ENCODE data around the gene PKD1.
"Not testable (repeated sequence)": the region's sequence is repeated elsewhere in the genome, so short reads cannot be mapped to it uniquely, and the experiment has no call there.

The PKD1 gene

DNA sequence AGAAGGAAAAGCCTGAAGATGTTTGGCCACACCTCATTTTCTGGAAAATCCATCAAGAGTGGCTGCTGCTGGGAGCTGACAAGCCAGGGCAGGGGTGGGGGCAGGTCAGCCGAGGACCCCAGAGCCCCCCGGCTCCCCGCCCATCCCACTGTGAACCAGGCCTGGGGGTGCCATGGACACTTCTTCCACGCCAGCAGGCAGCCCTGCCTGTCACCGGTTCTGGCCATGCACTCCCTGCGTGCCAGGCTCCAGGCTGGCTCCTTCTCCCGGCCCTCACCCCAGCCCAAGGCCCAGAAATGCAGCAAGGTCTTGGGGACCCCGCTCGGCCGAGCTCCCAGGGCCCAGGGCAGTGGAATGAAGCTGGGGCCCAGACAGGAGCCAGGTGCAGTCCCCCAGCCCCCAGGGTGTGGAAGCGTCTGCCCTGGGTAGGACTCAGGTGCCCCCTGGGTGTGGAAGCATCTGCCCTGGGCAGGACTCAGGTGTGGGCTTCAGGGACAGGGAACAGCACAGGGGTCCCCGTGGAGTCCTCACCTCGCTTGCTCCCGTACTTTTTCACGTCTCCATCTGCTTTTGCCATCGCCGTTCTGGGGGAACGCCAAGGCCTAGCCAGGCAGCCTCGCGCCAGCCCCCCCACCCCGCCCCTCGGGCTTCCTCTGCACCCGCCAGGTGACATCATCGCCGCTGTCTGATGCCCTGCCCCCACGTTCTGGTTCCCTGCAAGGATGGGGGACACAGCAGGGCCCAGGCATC lies 12.6 kb downstream of the PKD1 start:
- DNase-seq, result not testable (repeated sequence)

GRCh38 chr16:2122429-2122828 lies 13.3 kb downstream of the PKD1 start:
- no peak for DNase-seq

DNA sequence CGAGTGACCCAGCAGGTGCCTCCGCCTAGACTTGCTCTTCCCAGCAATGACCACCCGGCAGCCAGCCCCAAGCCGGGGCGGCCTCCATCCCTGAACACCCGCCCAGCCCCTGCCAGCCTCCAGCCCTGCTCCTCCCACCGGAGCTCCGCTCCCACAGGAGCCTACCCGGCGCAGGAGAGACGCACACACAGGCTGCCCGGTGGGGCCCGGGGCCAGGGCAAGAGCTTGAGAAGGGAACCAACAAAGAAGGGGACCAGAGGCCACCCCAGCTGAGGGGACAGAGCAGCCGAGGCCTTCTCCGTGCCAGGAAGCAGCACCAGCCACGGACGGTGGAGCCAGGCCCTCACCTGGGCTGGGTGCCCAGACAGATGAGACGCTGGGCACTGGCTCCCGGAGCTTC lies 13.8 kb downstream of the PKD1 start:
- no peak for DNase-seq

GRCh38 chr16:2121325-2121724 lies 14.4 kb downstream of the PKD1 start:
- DNase-seq, result peak; percentile 36

- DNase-seq, result not testable (repeated sequence)
These were observed 17.6 kb downstream of the PKD1 start for GRCh38 chr16:2117960-2118722.

GRCh38 chr16:2117341-2117740 lies 18.4 kb downstream of the PKD1 start:
- DNase-seq, result not testable (repeated sequence)

GRCh38 chr16:2116428-2116827 lies 19.3 kb downstream of the PKD1 start:
- not testable (repeated sequence) for DNase-seq

DNA sequence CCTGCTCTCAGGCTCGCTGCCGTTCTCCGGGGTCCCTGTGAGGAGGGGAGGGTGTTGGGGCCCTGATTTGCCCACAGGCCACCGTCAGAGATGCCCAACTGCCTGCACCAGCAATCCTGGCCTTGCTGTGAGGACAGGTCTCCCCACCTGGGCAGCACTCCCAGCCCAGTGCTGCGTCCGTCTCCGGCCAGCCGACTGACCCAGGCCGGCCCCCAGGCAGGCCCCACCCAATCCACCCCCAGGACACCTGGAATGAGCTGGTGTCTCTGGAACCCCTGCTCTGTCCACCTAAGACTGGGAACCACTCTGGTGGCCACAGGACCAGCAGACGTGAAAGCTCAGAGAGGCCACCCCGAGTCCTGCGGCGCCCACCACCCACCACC lies 20.1 kb downstream of the PKD1 start:
- DNase-seq, result no peak

- DNase-seq, result not testable (repeated sequence)
These were observed 20.7 kb downstream of the PKD1 start for GRCh38 chr16:2114885-2115590.

- DNase-seq, result not testable (repeated sequence)
These were observed 21.5 kb downstream of the PKD1 start for GRCh38 chr16:2114225-2114624.

GRCh38 chr16:2112539-2113106 lies 23.1 kb downstream of the PKD1 start:
- not testable (repeated sequence) for DNase-seq

GRCh38 chr16:2111412-2112335 lies 24.0 kb downstream of the PKD1 start:
- not testable (repeated sequence) for DNase-seq

GRCh38 chr16:2111009-2111353 lies 24.7 kb downstream of the PKD1 start:
- not testable (repeated sequence) for DNase-seq

DNA sequence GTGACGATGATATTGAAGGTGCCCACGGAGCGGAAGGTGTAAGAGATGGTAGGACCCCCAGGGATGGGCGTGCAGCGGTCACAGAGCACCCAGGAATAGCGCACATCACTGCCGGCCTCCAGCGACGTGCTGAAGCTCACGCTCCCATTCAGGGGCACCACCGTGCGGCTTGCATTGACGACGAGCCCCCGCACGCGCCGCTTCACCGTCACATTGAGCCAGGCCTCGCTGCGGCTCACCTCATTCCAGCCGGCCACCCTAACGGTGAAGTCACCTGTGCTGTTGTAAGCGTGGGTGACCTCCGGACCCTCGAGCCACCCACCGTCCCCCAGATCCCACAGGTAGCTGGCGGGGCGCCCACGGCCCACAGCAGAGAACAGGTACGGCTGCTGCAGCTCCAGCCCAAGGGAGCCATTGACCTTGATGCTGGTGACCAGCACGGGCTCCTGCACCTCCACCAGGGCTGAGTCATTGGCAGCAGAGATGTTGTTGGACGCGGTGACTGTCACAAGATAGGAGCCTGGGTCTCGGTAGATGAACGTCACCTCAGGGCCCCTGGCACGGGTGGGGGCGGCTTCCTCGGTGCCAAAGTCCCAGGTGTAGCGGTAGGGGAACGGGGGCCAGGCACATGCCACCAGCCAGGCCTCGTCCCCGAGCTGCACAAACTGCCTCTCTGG lies 25.2 kb downstream of the PKD1 start:
- DNase-seq, result not testable (repeated sequence)

- DNase-seq, result not testable (repeated sequence)
These were observed 25.8 kb downstream of the PKD1 start for GRCh38 chr16:2109872-2110271.

DNA sequence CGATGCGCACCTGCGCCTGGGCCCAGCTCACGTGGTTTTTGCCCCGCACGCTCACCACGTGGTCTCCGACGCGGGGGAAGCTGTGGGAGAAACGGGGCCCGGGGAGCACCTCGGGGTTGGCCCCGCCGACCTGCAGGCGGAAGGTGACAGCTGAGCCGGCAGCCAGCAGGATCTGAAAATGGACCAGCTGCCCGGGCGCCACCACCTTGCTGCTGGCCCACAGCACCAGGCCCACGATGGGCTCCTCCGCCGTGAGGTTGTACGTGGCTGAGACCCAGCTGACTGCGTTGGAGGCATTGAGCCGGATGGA lies 26.5 kb downstream of the PKD1 start:
- DNase-seq, result not testable (repeated sequence)

- not testable (repeated sequence) for DNase-seq
These were observed 27.0 kb downstream of the PKD1 start for GRCh38 chr16:2108446-2109270.

DNA sequence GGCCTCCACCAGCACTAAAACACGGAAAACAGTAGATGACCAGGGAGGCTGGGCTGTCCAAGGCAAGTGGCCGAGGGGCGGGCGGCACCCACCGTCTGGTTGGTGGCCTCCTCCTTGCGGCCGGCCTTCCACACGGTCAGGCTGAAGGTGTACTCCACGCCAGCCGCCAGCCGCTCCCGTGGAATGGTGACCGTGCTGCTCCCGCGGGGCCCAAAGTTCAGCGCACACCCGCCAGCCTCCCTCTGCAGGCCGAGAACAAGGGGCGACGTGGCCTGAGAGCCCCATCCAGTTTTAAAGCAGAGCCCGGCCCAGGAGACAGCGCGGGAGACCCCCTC lies 27.9 kb downstream of the PKD1 start:
- not testable (repeated sequence) for DNase-seq

DNA sequence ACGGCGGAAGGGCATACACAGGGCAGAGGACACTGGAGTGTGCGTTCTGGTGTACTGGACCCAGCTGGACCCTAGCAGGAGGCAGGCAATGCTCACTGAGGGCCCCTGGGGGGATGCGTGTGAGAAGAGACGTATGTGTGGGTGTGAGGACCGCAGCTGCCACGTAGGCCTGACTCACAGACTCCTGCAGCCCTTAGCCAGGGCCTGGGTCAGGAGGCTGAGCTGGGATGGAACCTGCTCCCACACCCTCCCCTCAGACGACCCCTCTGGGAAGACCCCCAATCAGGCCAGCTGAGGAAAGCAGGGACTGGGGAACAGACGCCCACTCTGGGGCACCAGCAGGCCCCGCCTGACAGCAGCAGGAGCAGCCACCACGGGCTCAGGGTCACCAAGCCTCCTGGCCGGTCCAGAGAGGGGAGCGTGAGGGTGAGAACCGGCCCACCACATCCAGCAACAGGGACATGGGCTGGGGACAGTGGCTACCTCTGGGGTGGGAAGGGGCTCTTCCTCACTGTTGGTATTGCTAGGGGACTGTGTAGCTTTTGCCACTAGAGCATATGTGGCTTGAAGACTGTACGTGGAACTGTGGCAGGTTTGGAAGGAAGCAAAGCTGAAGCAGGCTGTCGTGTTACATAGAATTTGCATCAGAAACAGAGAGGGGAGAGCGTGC lies 28.4 kb downstream of the PKD1 start:
- DNase-seq, result not testable (repeated sequence)

GRCh38 chr16:2106211-2106610 lies 29.5 kb downstream of the PKD1 start:
- DNase-seq, result not testable (repeated sequence)
